ENCODE results near the gene HOXA2. TPM values are rescaled to one million over a fixed set of nuclear protein-coding genes. Genes with fewer than 3 reads are reported as not detected.

HOXA2 gene
- total RNA-seq, 2 experiments from 2014 or later: not detected

Other genes starting within 250 kb of the HOXA2 start
- 10 to 100 TPM; 11.2 to 11.9 TPM for gene SKAP2, start 238.1 kb downstream of the HOXA2 start, total RNA-seq
- gene HOXA1, start 6.7 kb downstream of the HOXA2 start, total RNA-seq: under 1 TPM; 0.29 to 0.43 TPM
- not detected for gene HOXA4, start 28.1 kb upstream of the HOXA2 start, total RNA-seq
- gene HOXA5, start 41.0 kb upstream of the HOXA2 start, total RNA-seq: not detected
- gene HOXA6, start 45.1 kb upstream of the HOXA2 start, total RNA-seq: not detected
- not detected for gene HOXA3, start 49.9 kb upstream of the HOXA2 start, total RNA-seq
- gene HOXA7, start 54.0 kb upstream of the HOXA2 start, total RNA-seq: not detected
- gene HOXA9, start 62.9 kb upstream of the HOXA2 start, total RNA-seq: under 1 TPM in 1 of 2 experiments, not detected in 1; 0.19 TPM
- gene HOXA10, start 71.6 kb upstream of the HOXA2 start, total RNA-seq: not detected
- not detected for gene HOXA11, start 82.5 kb upstream of the HOXA2 start, total RNA-seq
- not detected for gene HOXA13, start 97.4 kb upstream of the HOXA2 start, total RNA-seq
- gene EVX1, start 140.1 kb upstream of the HOXA2 start, total RNA-seq: not detected

All from activated CD4-positive, alpha-beta memory T cell treated with anti-CD3 and anti-CD28 coated beads for 36 hours (primary cell).